Panc1 (cell line): Measurements from ENCODE around the gene GMNC. TPM values are rescaled to one million over a fixed set of nuclear protein-coding genes. Genes with fewer than 3 reads are reported as not detected.

Experiments
- ATAC-seq: fragments of 200-7000 bp; cut with Tn5 transposase; 2 replicates; pipeline ENCODE4 v1.9.1; 2020; ENCODE audit warnings: mild to moderate bottlenecking, moderate library complexity
- BruUV-seq: library from RNA; stranded (reverse); fragments of 400-500 nt; replicated peaks from 2 replicates; lab custom pipeline; 2021; lab: Mats Ljungman, UMichigan
- CTCF ChIA-PET: fragments of 300-600 bp; sonication (Branson Sonifier 250); formaldehyde crosslinking; loops from one replicate; lab custom pipeline; 2022; ENCODE audit warnings: antibody characterized with exemption; lab: Charles Lee
- POLR2A ChIA-PET: fragments of 300-600 bp; sonication (Branson Sonifier 250); formaldehyde crosslinking; loops from one replicate; lab custom pipeline; 2022; ENCODE audit warnings: antibody characterized with exemption; lab: Charles Lee
- DNase-seq: peaks from one replicate; pipeline ENCODE4 v3.0.0-alpha.2; 2010; ENCODE audit warnings: low read depth, low spot score
- H3K27ac ChIP-seq: 2 replicates; pipeline ENCODE4 v1.5.1; 2011; ENCODE audit warnings: mild to moderate bottlenecking, low read length, inconsistent platforms
- H3K27me3 ChIP-seq: fragments of 200-500 bp; sonication (Bioruptor generic); 2 replicates; pipeline ENCODE4 v1.6.0; 2014; ENCODE audit warnings: low read length, inconsistent platforms; ENCODE audit not compliant: control insufficient read depth, insufficient read depth
- H3K36me3 ChIP-seq: fragments of 200-500 bp; sonication (Bioruptor generic); 2 replicates; pipeline ENCODE4 v1.5.1; 2014; ENCODE audit warnings: inconsistent platforms, mild to moderate bottlenecking, low read length, moderate library complexity; ENCODE audit not compliant: control insufficient read depth, insufficient read depth
- H3K4me1 ChIP-seq: 2 replicates; pipeline ENCODE4 v1.5.1; 2011; ENCODE audit warnings: inconsistent platforms, mild to moderate bottlenecking, low read length, moderate library complexity; ENCODE audit not compliant: control insufficient read depth, insufficient read depth
- H3K4me3 ChIP-seq, 2 experiments: 2 replicates each; pipeline ENCODE4 v1.5.1; 2011 to 2012; ENCODE audit warnings: low read depth in 2 of 2, low read length in 2 of 2, mild to moderate bottlenecking in 2 of 2, inconsistent platforms in 1 of 2, moderate library complexity in 1 of 2
- H3K9me3 ChIP-seq: fragments of 200-500 bp; sonication (Bioruptor generic); 2 replicates; pipeline ENCODE4 v1.5.1; 2014; ENCODE audit warnings: low read depth, mild to moderate bottlenecking, inconsistent platforms, low read length, moderate library complexity; ENCODE audit not compliant: control insufficient read depth, insufficient read depth
- CTCF ChIP-seq: fragments of 450-650 bp; IDR thresholded peaks from 2 replicates; pipeline ENCODE4 v1.5.1; 2017; ENCODE audit warnings: mild to moderate bottlenecking
- POLR2AphosphoS5 ChIP-seq: IDR thresholded peaks from 2 replicates; pipeline ENCODE4 v1.6.1; 2012; ENCODE audit warnings: mild to moderate bottlenecking, low read depth, low read length, moderate library complexity
- SIN3A ChIP-seq: IDR thresholded peaks from 2 replicates; pipeline ENCODE4 v1.6.1; 2012; ENCODE audit warnings: low read depth, mild to moderate bottlenecking, low read length, moderate library complexity, borderline replicate concordance; ENCODE audit not compliant: insufficient read depth
- TCF7L2 ChIP-seq: IDR thresholded peaks from 2 replicates; pipeline ENCODE4 v1.6.1; 2011; ENCODE audit warnings: mild to moderate bottlenecking, low read depth, low read length, inconsistent platforms
- in situ Hi-C: cut with HindIII; loops from 2 replicates; pipeline ENCODE4 v1.10.0; 2016; ENCODE audit warnings: low sequenced_read_pairs, low pct_unique_long_range_greater_than_20kb
- intact Hi-C: fragments of 100-400 bp; cut with micrococcal nuclease; formaldehyde crosslinking; loops from one replicate; pipeline ENCODE4 v1.10.0; 2022; ENCODE audit not compliant: unreplicated experiment
- total RNA-seq: library from RNA; stranded (reverse); gene quantifications from one replicate; pipeline ENCODE4 v1.2.1, GENCODE V29; 2021; ENCODE audit not compliant: unreplicated experiment
- TF ChIP-seq, protein P1 (sequence below), 2 experiments: IDR thresholded peaks; 2 replicates each; pipeline ENCODE4 v1.6.1; 2011 to 2012; ENCODE audit warnings: low read depth in 2 of 2, control low read depth in 1 of 2, low read length in 1 of 2, mild to moderate bottlenecking in 1 of 2, moderate library complexity in 1 of 2; ENCODE audit not compliant: insufficient read depth in 1 of 2

Gene GMNC
- total RNA-seq, 1 experiment from 2014 or later: not detected

GRCh38 chr3:190865419-190865818 lies 2.9 kb upstream of the GMNC start:
- POLR2A ChIA-PET: no interaction called here
- DNase-seq (no peak), ATAC-seq (no peak)
- CTCF ChIA-PET: interaction anchor here (0.6 kb wide), 1 partner anchor 184 kb away, joined by 3 read pairs; no protein-coding TSS in a partner anchor
- H3K27me3 ChIP-seq: peaks cover 25% of the 10 kb centered on the region
- H3K27ac ChIP-seq: no peak overlapping the region
- no TSS peak for BruUV-seq
- H3K36me3 ChIP-seq: 0 out of 2 replicates have a peak, but pooled peaks cover 2% of the 10 kb centered on the region
- no peaks in the 10 kb centered on the region for H3K4me1 ChIP-seq
- no peak overlapping the region for H3K4me3 ChIP-seq
- TF ChIP-seq SIN3A (no peak), POLR2AphosphoS5 (no peak), TCF7L2 (no peak), CTCF (no peak)
- TF ChIP-seq, protein P1, sequence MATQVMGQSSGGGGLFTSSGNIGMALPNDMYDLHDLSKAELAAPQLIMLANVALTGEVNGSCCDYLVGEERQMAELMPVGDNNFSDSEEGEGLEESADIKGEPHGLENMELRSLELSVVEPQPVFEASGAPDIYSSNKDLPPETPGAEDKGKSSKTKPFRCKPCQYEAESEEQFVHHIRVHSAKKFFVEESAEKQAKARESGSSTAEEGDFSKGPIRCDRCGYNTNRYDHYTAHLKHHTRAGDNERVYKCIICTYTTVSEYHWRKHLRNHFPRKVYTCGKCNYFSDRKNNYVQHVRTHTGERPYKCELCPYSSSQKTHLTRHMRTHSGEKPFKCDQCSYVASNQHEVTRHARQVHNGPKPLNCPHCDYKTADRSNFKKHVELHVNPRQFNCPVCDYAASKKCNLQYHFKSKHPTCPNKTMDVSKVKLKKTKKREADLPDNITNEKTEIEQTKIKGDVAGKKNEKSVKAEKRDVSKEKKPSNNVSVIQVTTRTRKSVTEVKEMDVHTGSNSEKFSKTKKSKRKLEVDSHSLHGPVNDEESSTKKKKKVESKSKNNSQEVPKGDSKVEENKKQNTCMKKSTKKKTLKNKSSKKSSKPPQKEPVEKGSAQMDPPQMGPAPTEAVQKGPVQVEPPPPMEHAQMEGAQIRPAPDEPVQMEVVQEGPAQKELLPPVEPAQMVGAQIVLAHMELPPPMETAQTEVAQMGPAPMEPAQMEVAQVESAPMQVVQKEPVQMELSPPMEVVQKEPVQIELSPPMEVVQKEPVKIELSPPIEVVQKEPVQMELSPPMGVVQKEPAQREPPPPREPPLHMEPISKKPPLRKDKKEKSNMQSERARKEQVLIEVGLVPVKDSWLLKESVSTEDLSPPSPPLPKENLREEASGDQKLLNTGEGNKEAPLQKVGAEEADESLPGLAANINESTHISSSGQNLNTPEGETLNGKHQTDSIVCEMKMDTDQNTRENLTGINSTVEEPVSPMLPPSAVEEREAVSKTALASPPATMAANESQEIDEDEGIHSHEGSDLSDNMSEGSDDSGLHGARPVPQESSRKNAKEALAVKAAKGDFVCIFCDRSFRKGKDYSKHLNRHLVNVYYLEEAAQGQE (IDR thresholded peaks at IDR 0.05; ENCODE audit: insufficient read depth in 1 of 2, low read depth in 2 of 2, low read length in 1 of 2): no peak
- in situ Hi-C loops: no loop called here
- intact Hi-C loops: no loop called here
- H3K9me3 ChIP-seq: no peaks in the 10 kb centered on the region

DNA sequence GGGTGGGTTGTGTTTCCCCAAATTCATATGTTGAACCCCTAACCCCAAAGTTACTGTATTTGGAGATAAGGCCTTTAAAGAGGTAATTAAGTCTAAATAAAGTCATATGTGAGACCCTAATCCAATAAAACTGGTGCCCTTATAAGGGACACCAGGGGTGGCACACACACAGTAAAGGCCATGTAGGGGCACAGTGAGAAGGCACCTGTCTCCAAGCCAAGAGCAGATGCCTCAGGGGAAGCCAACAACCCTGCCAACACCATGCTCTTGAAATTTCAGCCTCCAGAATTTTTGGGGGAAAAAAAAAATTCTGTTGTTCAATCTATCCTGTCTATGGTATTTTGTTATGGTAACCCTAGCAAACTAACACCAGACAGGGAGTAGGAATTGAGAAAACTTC lies 1.5 kb upstream of the GMNC start:
- ChIA-PET POLR2A (no interaction called here), CTCF (no interaction called here)
- intact Hi-C loops: no loop called here
- BruUV-seq: no TSS peak
- ATAC-seq (no peak), DNase-seq (no peak)
- H3K27ac ChIP-seq: no peak overlapping the region
- no peak overlapping the region for H3K4me3 ChIP-seq
- peaks cover 27% of the 10 kb centered on the region for H3K27me3 ChIP-seq
- no peaks in the 10 kb centered on the region for H3K9me3 ChIP-seq
- H3K36me3 ChIP-seq: 0 out of 2 replicates have a peak, but pooled peaks cover 2% of the 10 kb centered on the region
- H3K4me1 ChIP-seq: no peaks in the 10 kb centered on the region
- in situ Hi-C loops: no loop called here
- TF ChIP-seq CTCF: no peak
- TF ChIP-seq, protein P1 (IDR thresholded peaks at IDR 0.05; ENCODE audit: insufficient read depth in 1 of 2, low read depth in 2 of 2, low read length in 1 of 2): no peak
- no peak for TF ChIP-seq TCF7L2
- no peak for TF ChIP-seq SIN3A
- TF ChIP-seq POLR2AphosphoS5: no peak
